ENCODE data around the gene GNRHR.
A peak's percentile ranks its signal among the peaks of the same experiment; 100 is the strongest.
"Not testable (repeated sequence)": the region's sequence is repeated elsewhere in the genome, so short reads cannot be mapped to it uniquely, and the experiment has no call there.

Gene GNRHR

GRCh38 chr4:67754288-67754687 lies at the start of gene GNRHR:
Gene GNRHR (minus strand): TSS chr4:67754388. CDS start chr4:67754335, 53 bp downstream.
- DNase-seq (ENCODE audit: low spot score), result no peak

DNA sequence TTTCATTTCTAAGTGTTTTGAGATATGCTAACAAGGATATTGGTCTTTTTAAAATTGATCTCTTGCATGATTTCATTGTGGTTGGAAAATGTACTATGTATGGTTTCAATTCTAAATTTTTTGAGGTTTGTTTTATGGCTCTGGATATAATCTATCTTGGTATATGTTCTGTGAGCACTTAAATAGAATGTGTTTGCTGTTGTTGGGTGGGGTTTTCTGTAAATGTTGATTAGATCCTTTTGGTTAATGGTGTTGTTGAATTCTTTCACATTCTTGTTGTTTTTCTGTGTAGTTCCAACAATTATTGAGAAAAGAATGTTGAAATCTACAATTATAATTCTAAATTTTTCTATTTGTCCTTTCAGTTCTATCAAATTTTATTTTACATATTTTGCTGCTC lies 42.6 kb upstream of the GNRHR start:
- no peak for DNase-seq (ENCODE audit: low spot score)

DNA sequence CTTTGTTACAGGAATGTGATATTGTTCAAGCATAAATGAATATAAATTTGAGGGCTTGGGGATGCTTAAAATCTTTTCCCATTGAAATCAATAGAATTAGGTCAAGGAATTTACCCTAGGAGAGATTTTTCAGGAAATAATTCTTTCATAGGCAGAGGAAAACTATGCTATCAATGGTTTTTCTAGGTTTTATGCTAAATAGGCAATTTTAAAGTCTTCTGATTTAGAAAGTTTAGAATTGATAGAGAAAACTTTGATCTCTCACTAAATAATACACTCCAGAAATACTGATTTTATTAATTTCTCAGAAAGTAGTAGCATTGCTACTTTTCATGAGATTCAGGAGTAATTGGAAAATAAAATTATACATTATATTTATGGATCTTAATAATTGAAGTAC lies 36.5 kb upstream of the GNRHR start:
- DNase-seq (ENCODE audit: low spot score), result no peak

- no peak for DNase-seq (ENCODE audit: low spot score)
Observed at GRCh38 chr4:67787311-67787710, 33.1 kb upstream of the GNRHR start.

DNA sequence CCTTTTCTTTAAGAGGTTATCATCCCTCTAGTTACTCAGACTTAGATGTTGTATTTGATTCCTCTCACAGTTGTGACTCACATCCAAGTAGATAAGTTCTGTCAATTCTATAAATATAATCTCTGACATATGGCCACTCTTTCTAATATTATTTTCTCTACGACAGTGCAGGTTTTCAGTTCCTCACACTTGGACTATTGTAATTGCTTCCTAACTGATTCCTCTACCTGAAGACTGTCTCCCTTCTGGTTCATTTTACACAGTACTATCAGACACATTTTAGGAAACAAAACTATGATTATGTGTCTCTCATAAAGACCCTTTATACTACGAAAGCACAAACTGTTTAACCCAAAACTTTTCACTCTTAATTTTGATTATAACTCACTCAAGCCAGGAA lies 31.3 kb upstream of the GNRHR start:
- DNase-seq (ENCODE audit: low spot score), result no peak

- no peak for DNase-seq (ENCODE audit: low spot score)
Observed at GRCh38 chr4:67779631-67780030, 25.4 kb upstream of the GNRHR start.

GRCh38 chr4:67776746-67777145 lies 22.6 kb upstream of the GNRHR start:
- DNase-seq (ENCODE audit: low spot score), result no peak

GRCh38 chr4:67770422-67770821 lies 16.2 kb upstream of the GNRHR start:
- no peak for DNase-seq (ENCODE audit: low spot score)

DNA sequence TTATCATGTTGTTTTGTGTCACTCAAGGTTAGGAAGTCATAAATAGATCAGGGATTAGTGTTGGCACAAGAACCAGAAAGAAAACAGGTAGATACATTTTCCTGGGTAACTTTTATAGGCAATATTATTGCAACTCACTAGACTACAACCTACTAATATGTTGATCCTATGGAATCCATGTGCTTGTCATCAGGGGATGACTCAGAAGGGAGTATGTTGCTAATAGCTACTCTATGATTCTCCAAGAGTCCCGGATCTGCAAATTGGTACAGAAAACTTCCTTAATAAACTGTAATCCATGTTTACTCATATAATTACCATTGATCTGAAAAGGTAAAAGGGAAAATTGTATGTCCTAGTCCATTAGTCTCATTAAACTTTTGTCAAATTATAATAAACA lies 11.7 kb upstream of the GNRHR start:
- no peak for DNase-seq (ENCODE audit: low spot score)

GRCh38 chr4:67765401-67765800 lies 11.2 kb upstream of the GNRHR start:
- no peak for DNase-seq (ENCODE audit: low spot score)

DNA sequence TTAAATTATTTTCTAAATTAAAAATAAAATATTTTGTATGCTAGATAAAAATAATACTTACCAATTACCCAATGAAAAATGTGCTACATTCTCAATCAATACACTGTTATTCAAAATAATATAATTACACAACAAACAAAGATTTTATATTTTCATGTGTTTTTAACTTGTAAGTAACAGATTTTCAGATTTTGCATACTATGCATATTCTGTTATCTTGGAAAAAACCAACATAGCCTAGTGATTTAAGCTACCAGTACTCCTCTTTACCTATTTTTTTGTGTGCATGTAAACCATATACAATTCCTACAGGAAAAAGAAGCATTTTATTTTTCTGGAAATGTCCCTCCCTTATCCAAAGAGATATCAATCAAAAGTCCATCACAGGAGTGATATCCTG lies 10.0 kb upstream of the GNRHR start:
- no peak for DNase-seq (ENCODE audit: low spot score)

GRCh38 chr4:67762086-67762485 lies 7.9 kb upstream of the GNRHR start:
- DNase-seq (ENCODE audit: low spot score), result peak; percentile 19

- not testable (repeated sequence) for DNase-seq (ENCODE audit: low spot score)
Observed at GRCh38 chr4:67756991-67757390, 2.8 kb upstream of the GNRHR start.

- DNase-seq (ENCODE audit: low spot score), result no peak
Observed at GRCh38 chr4:67755974-67756373, 1.8 kb upstream of the GNRHR start.

GRCh38 chr4:67751260-67751659 lies 2.9 kb downstream of the GNRHR start:
- DNase-seq (ENCODE audit: low spot score), result no peak

DNA sequence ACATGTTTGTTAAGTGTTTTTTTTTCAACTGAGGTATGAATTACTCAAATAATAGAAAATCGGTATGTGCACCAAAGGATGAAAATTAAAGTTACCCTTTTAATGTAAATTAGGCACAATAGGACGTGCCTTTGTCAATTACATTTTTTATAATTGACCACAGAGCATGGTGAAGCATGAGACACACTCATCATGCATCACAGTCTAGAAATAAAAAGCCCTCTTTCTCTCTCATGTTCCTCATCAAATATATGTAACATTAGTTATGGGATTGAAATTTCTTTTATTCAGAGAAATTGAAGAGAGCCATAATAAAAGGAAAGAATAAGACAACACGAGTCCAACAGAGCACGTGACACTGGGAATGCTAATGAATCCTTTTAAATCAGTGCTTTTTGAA lies 3.5 kb downstream of the GNRHR start:
- no peak for DNase-seq (ENCODE audit: low spot score)

DNA sequence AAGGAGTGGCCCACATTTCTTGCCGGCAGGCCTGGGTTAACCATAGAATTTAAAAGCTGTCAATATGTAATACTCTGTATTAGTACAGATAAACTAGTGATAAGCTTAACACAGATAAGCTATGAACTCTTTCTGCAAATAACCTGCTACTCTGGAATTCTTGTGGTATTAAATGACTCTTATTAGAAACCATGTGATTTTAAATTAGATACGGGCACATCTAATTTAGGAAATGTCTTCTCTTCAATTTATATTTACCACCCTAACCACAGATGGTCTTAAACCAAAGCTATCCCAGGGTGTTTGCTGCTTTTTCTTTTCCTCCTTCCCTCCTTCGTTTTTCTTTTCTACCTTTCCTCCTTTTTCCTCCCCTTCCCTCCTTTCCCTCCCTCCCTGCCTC lies 4.9 kb downstream of the GNRHR start:
- DNase-seq (ENCODE audit: low spot score), result no peak

DNA sequence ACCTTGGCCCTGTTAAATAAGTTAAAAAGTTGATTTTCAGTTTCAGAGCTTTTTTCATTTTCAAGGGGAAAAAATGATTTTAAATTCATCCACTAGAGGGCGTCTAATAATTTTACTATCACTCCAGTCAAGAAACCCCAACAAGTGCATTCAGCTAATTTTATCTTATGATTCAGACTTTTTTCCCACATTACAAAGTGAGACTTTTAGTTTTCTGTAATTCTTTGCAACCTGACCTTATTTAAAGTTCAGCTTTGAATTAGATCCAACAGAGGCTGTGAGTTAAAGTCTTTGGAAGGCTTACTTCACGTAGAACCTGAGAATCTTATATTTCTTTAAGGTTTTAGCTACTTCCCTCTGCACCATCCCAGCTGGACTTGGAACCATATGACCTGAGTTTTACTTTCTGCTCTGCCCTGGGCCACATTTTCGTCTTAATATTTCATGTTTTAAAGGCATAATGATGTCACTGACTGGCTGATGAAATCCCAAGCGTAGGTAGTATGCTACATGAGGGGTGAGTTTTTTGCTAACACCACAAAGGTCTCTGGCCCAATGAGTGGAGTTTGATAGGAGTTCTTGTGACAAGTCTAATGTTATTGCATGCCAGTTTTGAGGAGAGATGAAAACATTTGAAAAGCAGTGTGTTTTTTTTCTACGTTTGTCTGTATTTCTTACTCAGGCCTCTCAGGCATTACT lies 7.2 kb downstream of the GNRHR start:
- no peak for DNase-seq (ENCODE audit: low spot score)

DNA sequence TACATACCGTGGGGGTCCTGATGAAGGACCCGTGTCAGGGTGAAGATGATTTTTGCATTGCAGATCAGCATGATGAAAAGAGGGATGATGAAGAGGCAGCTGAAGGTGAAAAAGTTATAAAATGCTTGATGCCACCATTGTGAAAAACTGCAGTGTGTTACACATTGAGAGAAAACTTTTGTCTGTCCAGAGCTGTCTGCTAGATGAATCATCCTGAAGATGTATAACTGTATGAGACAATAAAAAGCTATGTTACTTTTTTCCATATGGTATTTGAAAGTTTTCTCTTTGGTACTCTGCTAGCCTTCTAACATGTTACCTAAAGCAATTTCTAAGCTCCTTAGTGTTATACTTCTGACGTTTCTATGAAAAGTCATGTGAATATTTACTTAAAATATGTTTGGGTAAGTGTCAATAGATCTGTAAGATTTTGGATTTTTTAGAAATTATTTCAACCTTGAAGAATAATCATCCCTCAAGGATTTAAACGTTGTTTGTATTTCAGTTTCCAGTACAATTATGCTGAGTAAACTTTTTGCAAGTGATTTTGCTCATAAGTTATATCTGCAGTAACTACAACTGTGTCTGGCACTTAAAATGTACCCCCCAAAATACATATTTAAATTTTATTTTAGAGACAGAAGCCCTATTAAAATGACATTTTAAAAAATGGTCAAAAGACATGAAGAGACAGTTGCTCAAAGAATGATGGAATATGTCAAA lies 9.5 kb downstream of the GNRHR start:
- DNase-seq (ENCODE audit: low spot score), result no peak

DNA sequence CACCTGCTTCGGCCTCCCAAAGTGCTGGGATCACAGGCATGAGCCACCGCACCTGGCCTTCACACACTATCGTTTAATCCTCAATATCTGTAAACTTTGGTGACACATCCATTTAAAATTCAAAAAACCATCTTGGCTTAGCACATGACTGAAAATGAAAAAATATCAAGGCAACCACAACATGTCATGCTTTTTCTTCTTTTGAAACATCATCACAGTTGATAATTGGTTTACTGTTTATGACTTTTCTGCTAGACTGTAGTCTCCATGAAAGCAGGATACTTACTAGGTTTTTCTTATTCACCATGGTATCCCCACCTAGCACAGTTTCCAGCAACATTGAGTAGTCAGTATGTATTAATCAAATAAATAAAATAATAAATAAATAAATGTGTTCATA lies 11.0 kb downstream of the GNRHR start:
- DNase-seq (ENCODE audit: low spot score), result no peak

DNA sequence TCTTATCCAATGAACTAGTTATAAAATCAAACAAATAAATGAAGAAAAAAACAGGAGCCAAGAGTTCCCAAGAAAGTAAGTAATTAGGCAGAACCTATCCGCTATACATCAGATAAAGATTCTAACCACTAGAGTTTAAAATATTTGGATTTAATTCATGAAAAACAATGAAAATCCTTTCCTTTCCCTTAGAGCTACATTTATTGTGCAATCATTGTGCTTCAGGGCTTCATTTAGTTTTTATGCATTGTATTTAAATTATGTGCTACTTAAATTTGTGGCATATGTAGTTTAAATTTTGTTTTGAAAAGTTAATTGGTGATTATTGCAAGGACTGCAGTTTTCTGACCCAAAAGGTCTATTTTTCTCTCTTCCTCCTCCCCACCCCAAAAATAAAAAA lies 17.9 kb downstream of the GNRHR start:
- no peak for DNase-seq (ENCODE audit: low spot score)

DNA sequence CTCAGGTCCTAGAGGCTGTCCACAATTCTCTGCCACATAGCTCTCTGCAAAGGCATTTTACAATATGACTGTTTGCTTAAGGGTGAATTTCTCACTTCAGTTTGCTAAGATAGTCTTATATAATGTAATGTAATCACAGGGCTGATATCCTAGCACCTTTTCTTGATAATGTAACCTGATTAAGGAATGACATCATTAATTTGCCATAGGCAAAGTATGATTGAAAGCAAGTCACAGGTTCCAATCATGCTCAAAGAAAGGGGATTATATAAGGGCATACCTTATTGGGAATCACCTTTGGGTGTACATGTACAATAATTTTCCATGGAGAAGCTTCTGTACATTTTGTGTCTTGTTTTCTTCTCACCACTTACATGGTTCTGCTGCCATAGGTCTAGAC lies 18.9 kb downstream of the GNRHR start:
- no peak for DNase-seq (ENCODE audit: low spot score)

DNA sequence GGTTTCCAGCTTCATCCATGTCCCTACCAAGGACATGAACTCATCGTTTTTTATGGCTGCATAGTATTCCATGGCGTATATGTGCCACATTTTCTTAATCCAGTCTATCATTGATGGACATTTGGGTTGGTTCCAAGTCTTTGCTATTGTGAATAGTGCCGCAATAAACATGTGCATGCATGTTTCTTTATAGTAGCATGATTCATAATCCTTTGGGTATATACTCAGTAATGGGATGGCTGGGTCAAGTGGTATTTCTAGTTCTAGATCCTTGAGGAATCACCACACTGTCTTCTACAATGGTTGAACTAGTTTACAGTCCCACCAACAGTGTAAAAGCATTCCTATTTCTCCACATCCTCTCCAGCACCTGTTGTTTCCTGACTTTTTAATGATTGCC lies 23.7 kb downstream of the GNRHR start:
- not testable (repeated sequence) for DNase-seq (ENCODE audit: low spot score)
